H1 (cell line): ENCODE results near the gene SIN3B. TPM values are rescaled to one million over a fixed set of nuclear protein-coding genes. Genes with fewer than 3 reads are reported as not detected.

Experiments
- CTCF ChIA-PET: fragments of 300-600 bp; sonication (Branson Sonifier 250); formaldehyde crosslinking; loops from one replicate; lab custom pipeline; 2021; ENCODE audit not compliant: partially characterized antibody; lab: Charles Lee
- POLR2A ChIA-PET: fragments of 300-600 bp; sonication (Branson Sonifier 250); formaldehyde crosslinking; loops from one replicate; lab custom pipeline; 2021; ENCODE audit warnings: inconsistent platforms; ENCODE audit not compliant: partially characterized antibody; lab: Charles Lee
- DNase-seq, 2 experiments: peaks; one replicate each; pipeline versions ENCODE4 v3.0.0 to v3.0.0-alpha.2; 2010 to 2022; ENCODE audit warnings: low spot score in 2 of 2, low read depth in 1 of 2, mixed read lengths in 1 of 2
- FAIRE-seq: peaks from 2 replicates; lab custom pipeline; 2011; peaks lifted over from hg19 to GRCh38; lab: Jason Lieb, UNC
- H2AFZ ChIP-seq: 2 replicates; pipeline ENCODE4 v1.8.1; 2012; ENCODE audit warnings: low read length, inconsistent platforms
- H2AK5ac ChIP-seq: 2 replicates; pipeline ENCODE4 v1.6.1; 2013; ENCODE audit warnings: low read depth, low read length
- H2BK120ac ChIP-seq: replicated peaks from 2 replicates; pipeline ENCODE3; 2013; ENCODE audit warnings: low read depth, low read length, inconsistent platforms
- H2BK12ac ChIP-seq: 2 replicates; pipeline ENCODE4 v1.6.1; 2013; ENCODE audit warnings: low read depth, low read length
- H2BK15ac ChIP-seq: 2 replicates; pipeline ENCODE4 v1.6.1; 2013; ENCODE audit warnings: low read length
- H2BK20ac ChIP-seq: 2 replicates; pipeline ENCODE4 v1.6.1; 2013; ENCODE audit warnings: low read length
- H2BK5ac ChIP-seq: 2 replicates; pipeline ENCODE4 v1.6.1; 2013; ENCODE audit warnings: low read depth, low read length
- H3K14ac ChIP-seq: 2 replicates; pipeline ENCODE4 v1.6.1; 2013; ENCODE audit warnings: inconsistent platforms; ENCODE audit not compliant: insufficient read length
- H3K18ac ChIP-seq: 2 replicates; pipeline ENCODE4 v1.6.1; 2013; ENCODE audit warnings: low read length; ENCODE audit errors: extremely low read depth
- H3K23ac ChIP-seq: 2 replicates; pipeline ENCODE4 v1.6.1; 2013; ENCODE audit warnings: inconsistent platforms; ENCODE audit not compliant: insufficient read length
- H3K23me2 ChIP-seq: 2 replicates; pipeline ENCODE4 v1.6.1; 2013; ENCODE audit warnings: low read depth, low read length
- H3K27ac ChIP-seq: 2 replicates; pipeline ENCODE4 v1.6.1; 2011; ENCODE audit warnings: low read depth, low read length, inconsistent platforms
- H3K27me3 ChIP-seq, 4 experiments: replicated peaks in 1 of 4; 1 replicate in 1 of 4; 2 replicates in 3 of 4; pipeline versions ENCODE4 v1.6.1 to v1.8.1; 2011 to 2013; ENCODE audit warnings: low read length in 3 of 4, mild to moderate bottlenecking in 3 of 4, inconsistent platforms in 2 of 4, mixed read lengths in 2 of 4, moderate library complexity in 1 of 4; ENCODE audit not compliant: control insufficient read depth in 3 of 4, insufficient read depth in 3 of 4; ENCODE audit errors: extremely low read depth in 1 of 4
- H3K36me3 ChIP-seq, 4 experiments: 2 replicates each; pipeline versions ENCODE4 v1.6.1 to v1.8.1; 2011 to 2013; ENCODE audit warnings: mild to moderate bottlenecking in 4 of 4, low read length in 3 of 4, moderate library complexity in 2 of 4, control low read depth in 1 of 4, inconsistent platforms in 1 of 4; ENCODE audit not compliant: insufficient read depth in 4 of 4, control insufficient read depth in 2 of 4
- H3K4ac ChIP-seq: replicated peaks from 2 replicates; pipeline ENCODE3; 2013; ENCODE audit warnings: low read length, low read depth, mixed read lengths, inconsistent platforms; ENCODE audit not compliant: insufficient read length
- H3K4me1 ChIP-seq, 4 experiments: replicated peaks in 1 of 4; 1 replicate in 1 of 4; 2 replicates in 3 of 4; pipeline versions ENCODE4 v1.6.1 to v1.8.1; 2011 to 2013; ENCODE audit warnings: low read length in 3 of 4, inconsistent platforms in 2 of 4, mixed read lengths in 1 of 4; ENCODE audit not compliant: insufficient read depth in 4 of 4, control insufficient read depth in 3 of 4
- H3K4me2 ChIP-seq, 2 experiments: 2 replicates each; pipeline versions ENCODE4 v1.6.1 to v1.8.1; 2011 to 2013; ENCODE audit warnings: low read depth in 2 of 2, low read length in 2 of 2, control low read depth in 1 of 2, inconsistent platforms in 1 of 2, mild to moderate bottlenecking in 1 of 2; ENCODE audit not compliant: insufficient read depth in 1 of 2
- H3K4me3 ChIP-seq, 4 experiments: fragments of 200-600, 300-600 bp in 1 of 4; sonication (generic), shearing (Covaris generic), sonication (Bioruptor Twin) in 1 of 4; 2 replicates each; pipeline versions ENCODE4 v1.5.1 to v1.8.1; 2011 to 2016; ENCODE audit warnings: low read length in 4 of 4, low read depth in 3 of 4, control low read depth in 2 of 4, inconsistent platforms in 2 of 4, mild to moderate bottlenecking in 2 of 4, mixed read lengths in 1 of 4, moderate library complexity in 1 of 4; ENCODE audit not compliant: insufficient read depth in 2 of 4; ENCODE audit errors: extremely low read depth in 1 of 4
- H3K56ac ChIP-seq: replicated peaks from 2 replicates; pipeline ENCODE3; 2013; ENCODE audit warnings: low read depth, mild to moderate bottlenecking, mixed read lengths, low read length, inconsistent platforms; ENCODE audit not compliant: insufficient read length
- H3K79me1 ChIP-seq: 2 replicates; pipeline ENCODE4 v1.6.1; 2013; ENCODE audit warnings: low read depth, low read length, control low read depth
- H3K79me2 ChIP-seq, 2 experiments: 2 replicates each; pipeline versions ENCODE4 v1.6.1 to v1.8.1; 2012 to 2013; ENCODE audit warnings: low read length in 2 of 2, mild to moderate bottlenecking in 2 of 2, inconsistent platforms in 1 of 2; ENCODE audit not compliant: insufficient read depth in 2 of 2, control insufficient read depth in 1 of 2
- H3K9ac ChIP-seq, 4 experiments: replicated peaks in 1 of 4; 1 replicate in 1 of 4; 2 replicates in 3 of 4; pipeline versions ENCODE4 v1.6.1 to v1.8.1; 2011 to 2013; ENCODE audit warnings: low read depth in 3 of 4, low read length in 3 of 4, control low read depth in 2 of 4, mild to moderate bottlenecking in 2 of 4, moderate library complexity in 2 of 4, inconsistent platforms in 1 of 4; ENCODE audit errors: extremely low read depth in 1 of 4
- H3K9me3 ChIP-seq, 2 experiments: 2 replicates each; pipeline versions ENCODE4 v1.6.1 to v1.8.1; 2012 to 2013; ENCODE audit warnings: mild to moderate bottlenecking in 2 of 2, moderate library complexity in 2 of 2, control low read depth in 1 of 2, inconsistent platforms in 1 of 2, low read depth in 1 of 2, low read length in 1 of 2, mixed read lengths in 1 of 2; ENCODE audit not compliant: insufficient read depth in 2 of 2
- H4K20me1 ChIP-seq, 2 experiments: replicated peaks in 1 of 2; 2 replicates each; pipeline versions ENCODE3 to v1.8.1; 2011 to 2013; ENCODE audit warnings: inconsistent platforms in 2 of 2, low read length in 2 of 2, mild to moderate bottlenecking in 1 of 2; ENCODE audit not compliant: insufficient read depth in 2 of 2, control insufficient read depth in 1 of 2
- H4K5ac ChIP-seq: 2 replicates; pipeline ENCODE4 v1.6.1; 2013; ENCODE audit warnings: low read length, low read depth, mixed read lengths, inconsistent platforms; ENCODE audit not compliant: insufficient read length
- H4K8ac ChIP-seq: 2 replicates; pipeline ENCODE4 v1.8.0; 2013; ENCODE audit warnings: mild to moderate bottlenecking, moderate library complexity, low read length, inconsistent platforms; ENCODE audit not compliant: insufficient read depth; ENCODE audit errors: extremely low read depth
- H4K91ac ChIP-seq: replicated peaks from 2 replicates; pipeline ENCODE3; 2013; ENCODE audit warnings: low read length, mixed read lengths, inconsistent platforms; ENCODE audit not compliant: insufficient read length
- ATF2 ChIP-seq: IDR thresholded peaks from 2 replicates; pipeline ENCODE4 v1.6.1; 2012; ENCODE audit warnings: low read length, inconsistent platforms
- RXRA ChIP-seq: IDR thresholded peaks from 2 replicates; pipeline ENCODE4 v1.6.1; 2011; ENCODE audit warnings: low read depth, mild to moderate bottlenecking, low read length, moderate library complexity; ENCODE audit not compliant: insufficient read depth
- WGBS, 2 experiments: shearing (Covaris generic) in 1 of 2; methylation state at CpG; one replicate each; pipeline versions ENCODE4 v1.1.6 to v1.1.7; 2013 to 2015; ENCODE audit warnings: low lambda C conversion rate in 2 of 2, mixed read lengths in 2 of 2, inconsistent platforms in 1 of 2, low coverage in 1 of 2, missing lambda C conversion rate in 1 of 2; ENCODE audit not compliant: insufficient replicate concordance in 2 of 2, insufficient coverage in 1 of 2, insufficient read length in 1 of 2; ENCODE audit errors: extremely low coverage in 1 of 2, missing lambda C conversion rate in 1 of 2; 5-methylcytosine and 5-hydroxymethylcytosine counted together
- polyA plus RNA-seq, 7 experiments: library from polyadenylated mRNA; depleted of rRNA in 3 of 7; stranded (reverse) in 5 of 7; unstranded in 2 of 7; fragments of >200 nt in 5 of 7; fragments of 200-250 nt in 2 of 7; gene quantifications; 1 replicate in 5 of 7; 2 replicates in 1 of 7; 4 replicates in 1 of 7; pipeline versions ENCODE4 v1.2.1 to v1.2.3, GENCODE V29; 2011 to 2013; ENCODE audit warnings: missing spikeins in 2 of 7, mixed read lengths in 2 of 7
- total RNA-seq: library from RNA; stranded (reverse); fragmentation: NEBNext Ultra II Directional; extraction: Animal tissue kit (Norgen Biotek cat#: 25700); gene quantifications from 2 replicates; pipeline ENCODE4 v1.2.1, GENCODE V29; 2021

SIN3B gene
- total and polyA plus RNA-seq, 2 of the 8 experiments (the other 6 are each of a cell fraction or from before 2014, with no cell fraction given) = 29.5 to 71.1 TPM

GRCh38 chr19:16790051-16790450, 39.1 kb upstream of the SIN3B start:
- ChIA-PET POLR2A (no interaction called here), CTCF (interaction anchor here (1.4 kb wide), 1 partner anchor 10 kb away, joined by 6 read pairs; no protein-coding TSS in a partner anchor)
- Histone ChIP-seq H3K4me2 (no peak overlapping the region), H2BK12ac (no peak overlapping the region), H3K79me1 (no peaks in the 10 kb centered on the region), H2AFZ (no peak overlapping the region), H3K14ac (no peak overlapping the region), H2BK20ac (no peak overlapping the region), H3K4me1 (no peaks in the 10 kb centered on the region), H2AK5ac (no peak overlapping the region), H4K8ac (no peak overlapping the region), H4K20me1 (no peaks in the 10 kb centered on the region), H3K36me3 (no peaks in the 10 kb centered on the region), H3K9me3 (peaks cover 13 to 14% of the 10 kb centered on the region in 2 experiments; a peak in 3 of 4 replicates), H3K79me2 (no peaks in the 10 kb centered on the region), H2BK5ac (no peak overlapping the region), H3K23ac (no peak overlapping the region), H4K5ac (no peak overlapping the region), H3K27ac (no peak overlapping the region), H2BK15ac (no peak overlapping the region), H4K91ac (no peak overlapping the region), H3K9ac (no peak overlapping the region), H3K4ac (no peak overlapping the region), H3K4me3 (no peak overlapping the region)
- no peak for FAIRE-seq
- 76% methylated on average over 1 of the region's 1 CpG; no CpG with 5 or more reads in 1 of the 2 experiments for WGBS, 2 experiments
- TF ChIP-seq RXRA = no peak
- TF ChIP-seq ATF2 = no peak
- TF ChIP-seq, all 59 proteins: peak for 0
- no peak overlapping the region for H3K56ac ChIP-seq
- H3K18ac ChIP-seq = no peak overlapping the region
- H3K27me3 ChIP-seq = no peaks in the 10 kb centered on the region
- H3K23me2 ChIP-seq = no peaks in the 10 kb centered on the region
- no peak for DNase-seq
- no peak overlapping the region for H2BK120ac ChIP-seq
